Tracheal epithelial cell (primary cell): Measurements from ENCODE around the gene CEP350. TPM values are rescaled to one million over a fixed set of nuclear protein-coding genes. Genes with fewer than 3 reads are reported as not detected.

ENCODE experiments used
- total RNA-seq: library from RNA; depleted of rRNA; stranded (reverse); fragments of >200 nt; gene quantifications from 2 replicates; pipeline ENCODE4 v1.2.1, GENCODE V29; 2014

Gene CEP350
- 34.9 and 60.5 TPM in 2 replicates for total RNA-seq

DNA sequence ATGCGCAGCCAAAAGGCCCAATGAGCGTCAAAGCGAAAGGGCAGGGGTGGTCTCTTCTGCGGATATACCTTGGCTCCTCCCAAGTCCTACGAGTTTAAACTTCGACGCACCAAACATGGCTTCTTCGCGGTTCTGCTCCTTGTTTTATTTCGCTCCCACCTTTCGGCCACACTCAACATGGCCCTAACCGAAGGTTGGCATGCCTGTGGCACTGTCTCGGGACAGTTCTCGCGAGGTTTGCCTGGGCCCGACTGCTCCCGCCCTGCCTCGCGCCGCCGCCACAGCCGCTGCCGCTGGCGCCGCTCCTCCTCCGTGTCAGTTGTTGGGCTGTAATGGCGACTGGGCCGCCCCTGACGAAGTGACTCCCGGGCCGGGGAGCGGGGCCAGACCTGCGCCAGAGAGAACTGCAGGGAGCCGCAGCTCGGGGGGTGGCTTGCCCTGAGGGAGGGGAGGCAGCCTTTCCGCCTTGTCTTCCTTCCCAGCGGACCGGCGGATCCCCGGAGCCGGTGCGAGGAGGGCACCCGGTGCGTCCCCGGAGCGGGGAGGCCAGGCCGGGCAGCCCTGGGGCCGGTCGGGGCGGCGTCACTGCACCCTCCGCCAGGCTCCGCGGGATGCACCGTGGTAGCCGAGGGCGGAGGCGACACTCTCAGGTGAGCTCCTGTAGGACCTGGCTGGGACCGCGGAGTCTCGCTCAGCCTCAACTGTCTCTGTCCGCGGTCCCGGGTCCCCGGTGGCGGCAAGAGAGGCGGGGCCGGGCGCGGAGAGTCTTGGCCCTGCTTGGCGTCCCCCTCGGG is at the start of gene CEP350:
CEP350 (plus strand) TSS at position 318 of the 794 bp plus-strand sequence. CDS start 31,372 bp downstream, outside the sequence.

DNA sequence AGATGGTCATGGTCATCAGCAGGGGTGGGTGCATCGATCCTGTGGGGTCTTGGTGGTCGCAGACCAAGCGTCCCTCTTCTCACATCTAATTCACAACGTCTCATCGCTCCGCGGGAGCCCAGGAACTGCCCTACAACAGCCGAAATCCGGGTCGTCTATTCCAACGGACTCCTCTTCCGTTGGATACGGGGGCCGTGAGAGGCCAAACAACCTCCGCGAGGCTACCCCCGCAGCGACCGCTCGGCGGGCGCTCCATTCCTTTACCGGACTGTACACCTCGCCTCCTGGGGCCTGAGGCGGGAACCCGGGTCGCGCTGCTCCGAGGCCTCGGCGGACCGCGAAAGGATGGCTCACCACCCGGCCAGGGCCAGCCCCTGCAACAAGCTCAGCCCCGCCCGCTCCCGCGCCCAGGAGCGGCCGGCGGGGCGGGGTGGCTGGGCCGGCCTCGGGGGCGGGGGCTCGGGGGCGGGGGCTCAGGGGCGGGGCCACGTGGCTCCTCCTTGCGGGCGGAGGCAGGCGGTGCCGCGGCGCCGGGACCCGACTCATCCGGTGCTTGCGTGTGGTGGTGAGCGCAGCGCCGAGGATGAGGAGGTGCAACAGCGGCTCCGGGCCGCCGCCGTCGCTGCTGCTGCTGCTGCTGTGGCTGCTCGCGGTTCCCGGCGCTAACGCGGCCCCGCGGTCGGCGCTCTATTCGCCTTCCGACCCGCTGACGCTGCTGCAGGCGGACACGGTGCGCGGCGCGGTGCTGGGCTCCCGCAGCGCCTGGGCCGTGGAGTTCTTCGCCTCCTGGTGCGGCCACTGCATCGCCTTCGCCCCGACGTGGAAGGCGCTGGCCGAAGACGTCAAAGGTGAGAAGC is 199.9 kb downstream of the CEP350 start, which contains the start of gene QSOX1:
QSOX1 (plus strand) TSS at position 545 of the 857 bp plus-strand sequence; CDS start at position 584, 39 bp downstream.

Other genes with a start within 250 kb of the CEP350 start
- not detected in 2 replicates for gene FAM163A, start 211.5 kb upstream of the CEP350 start, total RNA-seq
- 61.2 and 85.7 TPM in 2 replicates for gene TOR1AIP2, start 77.0 kb upstream of the CEP350 start, total RNA-seq
- gene TOR1AIP1, start 72.5 kb upstream of the CEP350 start, total RNA-seq = 33.0 and 38.8 TPM in 2 replicates
- gene QSOX1, start 200.1 kb downstream of the CEP350 start, total RNA-seq = 117 and 157 TPM in 2 replicates